Measurements from ENCODE around the gene ZNF438. TPM values are rescaled to one million over a fixed set of nuclear protein-coding genes. Genes with fewer than 3 reads are reported as not detected.

Gene ZNF438
- total and polyA plus RNA-seq, 2 donors (not counting 1 experiment from before 2014, with no cell fraction given), result 4.7 to 6.6 TPM

DNA sequence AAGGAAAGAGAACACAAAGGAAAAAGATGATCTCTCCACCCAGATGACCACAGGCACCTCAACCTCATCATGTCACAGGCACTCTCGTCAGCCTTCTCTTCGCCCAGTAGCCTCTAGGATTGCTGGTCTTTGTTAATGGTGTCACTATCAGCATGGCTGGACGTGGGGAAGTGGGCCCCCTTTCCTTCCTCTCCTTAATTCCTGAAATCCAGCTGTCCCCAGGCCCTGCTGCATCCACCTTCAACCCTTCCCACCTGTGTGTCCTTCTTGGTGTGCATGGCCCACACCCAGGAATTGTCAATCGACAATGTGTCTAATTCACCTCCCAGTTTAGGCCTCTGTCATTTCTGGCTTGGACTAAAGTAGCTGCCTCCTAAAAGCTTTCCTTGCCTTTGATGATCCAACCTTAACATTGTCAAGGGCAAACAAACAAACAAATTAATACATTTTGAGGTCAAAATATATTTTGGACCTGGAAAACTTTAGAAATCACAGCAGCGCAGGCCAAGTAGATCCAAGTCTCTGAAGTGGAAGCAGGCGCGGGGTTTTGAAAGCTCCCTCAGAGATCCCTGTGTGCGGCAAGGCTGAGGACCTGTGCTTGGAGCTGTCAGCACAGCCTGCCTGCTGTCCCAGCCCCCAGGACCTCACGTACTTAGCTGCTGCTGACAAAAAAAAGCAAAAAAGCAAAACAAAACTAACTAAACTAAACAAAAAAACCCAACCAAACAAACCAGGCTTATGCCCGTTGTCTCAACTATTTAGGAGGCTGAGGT lies 208.8 kb downstream of the ZNF438 start:
- Histone ChIP-seq H3K27ac (ENCODE audit: insufficient read depth, low read length) (no peak overlapping the region), H3K9me3 (ENCODE audit: control insufficient read depth, insufficient read depth, low read depth, low read length) (no peaks in the 10 kb centered on the region), H3K79me2 (ENCODE audit: control insufficient read depth, insufficient read depth, low read length) (no peaks in the 10 kb centered on the region), H3K4me3 (replicated peaks in 1 of 4; ENCODE audit: control extremely low read depth in 1 of 4, insufficient read depth in 1 of 4, low read depth in 3 of 4, low read length in 4 of 4) (no peak overlapping the region), H3K9ac (ENCODE audit: insufficient read depth, low read length) (no peak overlapping the region), H3K36me3 (ENCODE audit: control insufficient read depth, insufficient read depth, low read length) (no peaks in the 10 kb centered on the region), H3K27me3 (ENCODE audit: control insufficient read depth, insufficient read depth, low read length) (no peaks in the 10 kb centered on the region), H3K4me2 (ENCODE audit: extremely low read depth, insufficient read depth, low read length) (no peak overlapping the region), H4K20me1 (ENCODE audit: control insufficient read depth, extremely low read depth, insufficient read depth, low read length) (no peaks in the 10 kb centered on the region), H2AFZ (ENCODE audit: low read length) (no peak overlapping the region), H3K4me1 (ENCODE audit: control insufficient read depth, extremely low read depth, insufficient read depth, low read length) (peaks cover 25% of the 10 kb centered on the region)
- DNase-seq (ENCODE audit: low read depth in 2 of 2), result no peak
- TF ChIP-seq, protein P1, sequence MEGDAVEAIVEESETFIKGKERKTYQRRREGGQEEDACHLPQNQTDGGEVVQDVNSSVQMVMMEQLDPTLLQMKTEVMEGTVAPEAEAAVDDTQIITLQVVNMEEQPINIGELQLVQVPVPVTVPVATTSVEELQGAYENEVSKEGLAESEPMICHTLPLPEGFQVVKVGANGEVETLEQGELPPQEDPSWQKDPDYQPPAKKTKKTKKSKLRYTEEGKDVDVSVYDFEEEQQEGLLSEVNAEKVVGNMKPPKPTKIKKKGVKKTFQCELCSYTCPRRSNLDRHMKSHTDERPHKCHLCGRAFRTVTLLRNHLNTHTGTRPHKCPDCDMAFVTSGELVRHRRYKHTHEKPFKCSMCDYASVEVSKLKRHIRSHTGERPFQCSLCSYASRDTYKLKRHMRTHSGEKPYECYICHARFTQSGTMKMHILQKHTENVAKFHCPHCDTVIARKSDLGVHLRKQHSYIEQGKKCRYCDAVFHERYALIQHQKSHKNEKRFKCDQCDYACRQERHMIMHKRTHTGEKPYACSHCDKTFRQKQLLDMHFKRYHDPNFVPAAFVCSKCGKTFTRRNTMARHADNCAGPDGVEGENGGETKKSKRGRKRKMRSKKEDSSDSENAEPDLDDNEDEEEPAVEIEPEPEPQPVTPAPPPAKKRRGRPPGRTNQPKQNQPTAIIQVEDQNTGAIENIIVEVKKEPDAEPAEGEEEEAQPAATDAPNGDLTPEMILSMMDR (conservative IDR thresholded peaks at IDR 0.05 in 1 of 2, IDR thresholded peaks at IDR 0.05 in 1 of 2; ENCODE audit: low read depth in 1 of 2, low read length in 2 of 2), result no peak

DNA sequence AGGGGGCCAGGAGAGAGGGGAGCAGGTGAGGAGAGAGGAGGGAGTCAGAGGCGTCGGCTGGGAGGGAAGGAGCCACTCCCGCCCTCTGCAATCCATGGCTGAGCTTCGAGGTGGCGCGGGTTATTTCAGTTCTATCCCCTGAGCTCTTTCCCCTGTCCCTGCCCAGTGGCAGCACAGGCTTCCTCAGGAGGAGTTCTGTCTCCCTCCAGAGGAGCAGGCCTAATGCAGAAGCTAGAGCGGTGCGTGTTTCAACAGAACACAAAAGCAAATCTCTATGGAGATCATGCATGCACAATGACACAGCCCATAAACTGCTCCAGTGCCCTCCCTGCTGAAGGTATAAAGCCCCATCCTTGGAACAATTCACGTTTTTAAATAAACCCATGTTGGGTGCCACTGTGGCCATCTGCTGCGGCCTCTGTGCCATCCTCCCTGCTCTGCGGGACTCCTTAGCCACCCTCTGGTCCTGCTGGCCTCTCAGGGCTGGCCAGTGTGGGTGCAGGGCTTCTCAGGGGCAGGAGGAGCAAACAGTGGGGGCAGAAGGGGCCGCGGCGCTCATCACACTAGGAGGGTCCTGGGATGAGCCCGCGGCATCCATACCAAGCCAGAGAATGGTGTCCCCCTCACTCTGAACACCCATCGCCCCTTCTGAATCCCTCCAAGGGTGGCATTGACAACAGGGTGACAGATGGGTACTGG lies 209.5 kb downstream of the ZNF438 start:
- Histone ChIP-seq H3K4me1 (ENCODE audit: control insufficient read depth, extremely low read depth, insufficient read depth, low read length) (peaks cover 28% of the 10 kb centered on the region), H3K79me2 (ENCODE audit: control insufficient read depth, insufficient read depth, low read length) (no peaks in the 10 kb centered on the region), H3K27ac (ENCODE audit: insufficient read depth, low read length) (no peak overlapping the region), H3K36me3 (ENCODE audit: control insufficient read depth, insufficient read depth, low read length) (no peaks in the 10 kb centered on the region), H4K20me1 (ENCODE audit: control insufficient read depth, extremely low read depth, insufficient read depth, low read length) (no peaks in the 10 kb centered on the region), H3K9ac (ENCODE audit: insufficient read depth, low read length) (no peak overlapping the region), H2AFZ (ENCODE audit: low read length) (no peak overlapping the region), H3K9me3 (ENCODE audit: control insufficient read depth, insufficient read depth, low read depth, low read length) (no peaks in the 10 kb centered on the region), H3K27me3 (ENCODE audit: control insufficient read depth, insufficient read depth, low read length) (no peaks in the 10 kb centered on the region), H3K4me2 (ENCODE audit: extremely low read depth, insufficient read depth, low read length) (no peak overlapping the region), H3K4me3 (replicated peaks in 1 of 4; ENCODE audit: control extremely low read depth in 1 of 4, insufficient read depth in 1 of 4, low read depth in 3 of 4, low read length in 4 of 4) (no peak overlapping the region)
- no peak for TF ChIP-seq EZH2 (IDR thresholded peaks at IDR 0.05; ENCODE audit: low read length, missing control alignments)
- TF ChIP-seq, protein P1 (conservative IDR thresholded peaks at IDR 0.05 in 1 of 2, IDR thresholded peaks at IDR 0.05 in 1 of 2; ENCODE audit: low read depth in 1 of 2, low read length in 2 of 2), result no peak
- DNase-seq (ENCODE audit: low read depth in 2 of 2), result no peak

DNA sequence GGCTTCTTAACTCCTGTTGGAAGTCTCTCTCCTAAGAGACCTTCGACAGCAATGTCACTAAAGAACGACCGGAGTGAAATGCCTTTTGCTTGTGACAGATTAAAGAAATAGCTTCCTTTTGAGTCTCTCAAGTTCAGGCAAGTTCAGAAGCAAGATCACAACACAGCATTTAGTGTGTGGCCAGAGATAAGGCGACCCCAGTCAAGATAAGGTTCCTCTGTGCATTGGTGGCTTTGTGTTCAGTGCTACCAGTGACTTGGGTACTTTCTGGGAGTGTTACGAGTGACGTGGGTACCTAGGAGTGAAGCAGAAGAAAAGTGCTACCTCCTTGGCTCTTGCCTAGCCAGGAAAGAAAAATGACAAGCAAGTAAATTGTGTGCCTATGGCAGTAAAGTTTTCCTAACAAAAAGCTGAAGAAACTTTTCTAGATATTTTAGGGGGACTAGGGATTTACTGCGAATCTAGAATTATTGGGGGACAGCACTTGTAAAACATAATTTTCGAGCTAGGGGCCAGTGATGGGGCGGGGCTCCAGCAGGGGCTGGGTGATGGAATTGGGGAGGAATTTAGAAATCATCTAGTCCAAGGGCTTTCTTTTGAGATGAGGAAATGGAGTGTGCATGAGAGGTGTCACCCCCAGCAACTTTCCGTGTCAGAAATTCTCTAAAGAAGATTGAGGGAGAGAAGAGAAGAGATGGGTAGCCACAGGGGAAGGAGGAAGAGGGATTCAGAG lies 210.2 kb downstream of the ZNF438 start:
- H3K9ac ChIP-seq (ENCODE audit: insufficient read depth, low read length), result no peak overlapping the region
- H4K20me1 ChIP-seq (ENCODE audit: control insufficient read depth, extremely low read depth, insufficient read depth, low read length), result no peaks in the 10 kb centered on the region
- H3K4me3 ChIP-seq (replicated peaks in 1 of 4; ENCODE audit: control extremely low read depth in 1 of 4, insufficient read depth in 1 of 4, low read depth in 3 of 4, low read length in 4 of 4), result no peak overlapping the region
- peak in 1 of 2 donors; percentile 38 for DNase-seq (ENCODE audit: low read depth in 2 of 2)
- no peaks in the 10 kb centered on the region for H3K36me3 ChIP-seq (ENCODE audit: control insufficient read depth, insufficient read depth, low read length)
- H3K4me2 ChIP-seq (ENCODE audit: extremely low read depth, insufficient read depth, low read length), result no peak overlapping the region
- peak overlapping the region; percentile 58 for H2AFZ ChIP-seq (ENCODE audit: low read length)
- peak overlapping the region; percentile 82 for H3K27ac ChIP-seq (ENCODE audit: insufficient read depth, low read length)
- no peaks in the 10 kb centered on the region for H3K9me3 ChIP-seq (ENCODE audit: control insufficient read depth, insufficient read depth, low read depth, low read length)
- H3K4me1 ChIP-seq (ENCODE audit: control insufficient read depth, extremely low read depth, insufficient read depth, low read length), result peaks cover 28% of the 10 kb centered on the region
- H3K27me3 ChIP-seq (ENCODE audit: control insufficient read depth, insufficient read depth, low read length), result no peaks in the 10 kb centered on the region
- H3K79me2 ChIP-seq (ENCODE audit: control insufficient read depth, insufficient read depth, low read length), result no peaks in the 10 kb centered on the region
- TF ChIP-seq, protein P1 (conservative IDR thresholded peaks at IDR 0.05 in 1 of 2, IDR thresholded peaks at IDR 0.05 in 1 of 2; ENCODE audit: low read depth in 1 of 2, low read length in 2 of 2), result no peak
- no peak for TF ChIP-seq EZH2 (IDR thresholded peaks at IDR 0.05; ENCODE audit: low read length, missing control alignments)
